ENCODE measurements around the gene SCFD2.
A peak's percentile ranks its signal among the peaks of the same experiment; 100 is the strongest.

SCFD2 gene

DNA sequence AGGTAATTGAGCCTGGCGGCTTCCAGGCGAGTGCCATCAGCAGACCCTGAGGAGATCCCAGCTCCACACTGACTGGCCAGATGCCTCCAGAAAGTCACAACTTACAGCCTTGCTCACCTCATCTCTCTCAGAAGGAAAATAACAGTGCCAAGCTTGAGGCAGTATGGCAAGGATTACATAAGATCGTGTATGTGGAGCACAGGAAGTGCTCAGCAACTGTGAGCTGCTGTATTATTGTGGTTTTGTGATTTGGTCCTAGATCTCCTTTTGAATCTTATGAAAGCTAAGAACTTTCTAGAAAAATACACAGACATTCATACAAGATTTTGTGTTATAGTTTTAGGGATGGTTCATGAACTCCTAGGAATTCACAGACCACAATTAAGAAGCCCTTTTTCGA lies 489.8 kb downstream of the SCFD2 start:
- no peak for DNase-seq (ENCODE audit: low read depth)

DNA sequence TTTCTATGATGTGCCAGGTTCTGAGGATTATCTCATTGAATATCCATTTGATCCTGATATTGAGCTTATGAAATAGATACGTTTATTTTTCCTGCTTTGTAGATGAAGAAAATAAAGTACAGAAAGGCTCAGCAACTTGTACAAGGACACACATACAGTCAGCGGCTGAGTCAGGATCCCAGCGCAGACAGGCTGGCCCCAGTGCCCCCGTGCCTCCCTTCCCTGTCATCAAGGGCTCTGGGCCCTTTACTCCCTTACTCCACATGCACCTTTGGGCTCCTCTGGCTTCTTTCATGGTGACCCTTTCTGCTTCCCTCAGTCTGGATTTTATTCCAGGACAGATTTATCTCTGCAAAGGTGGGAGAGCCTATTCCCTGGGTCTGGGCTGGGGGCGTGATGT lies 490.9 kb downstream of the SCFD2 start:
- DNase-seq (ENCODE audit: low read depth) = no peak

DNA sequence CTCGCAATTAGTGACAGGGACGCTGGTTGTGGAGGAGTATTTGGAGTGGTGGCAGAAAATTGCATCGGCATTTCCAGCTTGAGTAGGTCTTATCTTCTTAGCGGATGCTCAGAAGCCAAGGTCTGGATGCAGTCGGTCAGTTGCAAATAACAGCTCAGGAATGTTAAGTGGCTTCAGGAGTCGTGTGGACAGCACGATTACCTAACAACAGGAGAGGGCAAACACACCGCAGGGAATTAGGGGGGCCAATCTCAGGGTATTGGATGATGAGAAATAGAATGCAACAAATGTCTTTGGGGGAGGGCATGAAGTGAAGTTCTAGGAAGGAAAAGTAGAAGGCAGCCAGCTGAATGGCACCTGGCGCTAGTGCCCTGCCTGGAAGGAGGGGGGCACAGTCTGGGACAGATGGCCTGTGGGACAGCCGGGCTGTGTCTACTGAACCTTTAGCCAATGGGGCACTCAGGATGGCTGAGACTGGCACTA lies 492.0 kb downstream of the SCFD2 start:
- DNase-seq (ENCODE audit: low read depth) = no peak

DNA sequence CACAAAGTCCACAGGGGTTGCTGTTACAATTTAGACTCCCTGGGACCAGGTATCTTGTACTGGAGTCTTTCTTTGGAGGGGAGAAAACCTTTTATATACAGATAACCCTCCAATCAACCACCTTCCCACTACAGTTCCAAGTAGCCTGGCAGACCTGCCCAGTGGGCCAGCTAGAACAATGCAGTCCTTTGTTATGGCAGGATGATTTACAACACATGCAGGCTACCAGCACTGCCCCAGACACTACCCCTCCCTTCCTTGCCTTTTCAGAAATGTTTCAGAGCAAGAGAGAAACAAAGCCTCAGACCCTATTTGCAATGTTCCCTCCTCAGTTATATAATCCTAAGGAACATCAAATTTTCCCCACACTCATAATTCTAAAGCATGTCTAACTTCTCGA lies 492.7 kb downstream of the SCFD2 start:
- no peak for DNase-seq (ENCODE audit: low read depth)

DNA sequence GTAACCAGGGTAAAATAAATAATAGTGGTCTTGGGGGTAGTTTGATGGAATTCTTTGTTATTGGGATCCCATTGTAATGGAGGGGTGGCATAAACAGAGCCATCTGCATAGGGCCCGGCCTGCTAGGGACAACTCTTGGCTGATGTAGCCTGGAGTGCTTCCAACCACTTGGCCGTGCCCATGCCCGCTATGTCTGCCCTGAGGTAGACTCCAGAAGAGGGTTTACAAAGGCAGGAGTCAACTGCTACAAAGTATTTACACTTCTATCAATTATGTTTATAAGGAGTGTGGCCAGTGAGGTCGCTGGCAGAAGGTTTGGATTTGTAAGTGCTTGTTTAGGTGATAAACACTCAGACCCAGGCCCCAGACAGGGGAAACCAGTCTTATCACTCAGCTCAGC lies 495.6 kb downstream of the SCFD2 start:
- DNase-seq (ENCODE audit: low read depth) = no peak

DNA sequence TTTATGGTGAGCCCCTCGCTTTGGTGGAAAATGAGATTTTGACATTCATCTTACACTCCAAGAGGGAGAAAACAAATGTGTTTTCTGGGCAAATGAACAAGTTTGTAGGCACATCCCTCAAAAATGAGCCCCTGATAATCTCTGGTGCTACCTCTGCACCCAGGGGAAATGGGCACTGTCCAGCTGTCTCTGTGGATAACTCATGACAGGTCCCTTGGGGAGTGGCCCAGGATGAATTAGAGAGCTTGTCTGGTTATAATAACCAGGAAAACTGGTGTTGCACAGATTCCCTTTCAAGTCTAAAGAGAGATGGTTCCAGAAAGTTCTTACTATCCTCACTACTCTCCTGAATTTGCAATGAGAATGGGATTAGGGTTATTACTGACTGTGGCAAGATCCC lies 496.2 kb downstream of the SCFD2 start:
- DNase-seq (ENCODE audit: low read depth) = no peak

DNA sequence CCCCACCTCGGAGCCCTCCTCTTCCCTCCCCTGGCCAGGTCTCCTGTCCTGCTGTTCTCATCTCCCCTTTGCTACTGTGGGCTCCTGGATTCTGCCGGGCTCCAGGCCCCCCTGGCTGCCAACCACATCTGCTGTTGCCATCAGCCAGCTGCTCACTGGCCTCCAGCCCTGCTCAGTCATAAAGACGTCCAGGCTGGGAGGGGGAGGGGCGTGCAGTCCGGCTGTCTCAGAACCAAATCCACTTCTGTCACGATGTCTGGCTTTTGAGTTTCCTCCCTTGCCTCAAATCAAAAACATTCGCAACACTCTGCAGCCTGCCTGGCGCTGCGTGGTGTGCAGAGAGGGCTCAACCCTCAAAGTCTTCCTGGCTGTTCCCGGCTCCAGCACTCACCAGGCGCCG lies 496.7 kb downstream of the SCFD2 start:
- DNase-seq (ENCODE audit: low read depth) = no peak

DNA sequence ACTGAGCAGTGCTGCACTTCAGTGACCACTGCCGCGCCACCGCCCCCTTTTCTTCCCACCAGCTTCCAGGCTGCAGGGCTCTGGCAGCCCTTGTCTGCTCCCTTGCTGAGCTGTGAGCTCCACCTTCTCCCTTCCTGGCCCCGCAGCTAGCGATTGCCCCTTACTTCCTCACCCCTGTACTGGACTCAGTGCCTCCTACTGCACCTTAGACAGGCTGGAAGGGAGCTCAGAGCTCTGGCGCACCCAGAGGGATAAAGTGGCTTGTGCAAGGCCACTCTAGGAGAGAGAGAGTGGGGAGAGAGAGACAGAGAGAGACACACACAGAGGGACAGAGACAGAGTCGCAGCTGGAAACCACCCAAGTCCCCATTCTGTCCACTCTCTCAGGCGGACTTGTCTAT lies 497.7 kb downstream of the SCFD2 start:
- DNase-seq (ENCODE audit: low read depth) = no peak

DNA sequence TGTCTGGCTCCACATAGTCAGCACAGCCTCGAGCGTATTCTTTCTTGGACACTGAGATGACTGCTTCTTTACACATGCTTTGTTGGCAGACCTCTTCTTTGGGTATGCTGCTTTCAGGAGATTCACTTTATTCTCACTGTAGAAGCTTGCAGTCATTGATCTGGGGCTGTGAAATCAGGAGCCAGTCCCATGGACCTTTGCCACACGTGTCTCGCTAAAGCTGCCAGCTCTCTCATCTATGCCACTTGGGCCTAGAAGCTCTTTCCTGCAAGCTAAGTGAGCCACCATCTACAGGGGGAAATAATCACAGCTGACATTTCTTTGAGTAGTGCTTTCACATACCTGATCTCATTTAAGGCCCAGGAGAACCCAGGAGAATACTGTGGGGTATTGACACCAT lies 498.7 kb downstream of the SCFD2 start:
- no peak for DNase-seq (ENCODE audit: low read depth)

DNA sequence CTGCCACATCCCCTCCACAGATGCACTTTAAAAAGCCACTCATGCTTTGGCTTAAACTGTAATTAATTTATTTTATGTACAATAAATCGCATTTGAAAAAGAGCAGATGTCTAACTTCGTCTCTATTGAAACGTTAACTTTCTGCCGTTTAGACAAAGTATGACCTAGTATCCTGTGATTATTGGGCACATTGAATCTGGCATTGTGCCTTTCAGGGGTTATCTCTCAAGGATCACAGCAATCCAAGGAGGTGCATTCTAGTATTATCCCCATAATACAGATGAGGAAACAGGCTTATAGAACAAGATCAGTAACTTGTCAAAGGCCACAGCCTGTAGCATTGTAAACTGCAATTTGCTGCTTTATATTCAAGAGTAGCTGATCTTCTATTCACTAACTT lies 499.1 kb downstream of the SCFD2 start:
- no peak for DNase-seq (ENCODE audit: low read depth)

DNA sequence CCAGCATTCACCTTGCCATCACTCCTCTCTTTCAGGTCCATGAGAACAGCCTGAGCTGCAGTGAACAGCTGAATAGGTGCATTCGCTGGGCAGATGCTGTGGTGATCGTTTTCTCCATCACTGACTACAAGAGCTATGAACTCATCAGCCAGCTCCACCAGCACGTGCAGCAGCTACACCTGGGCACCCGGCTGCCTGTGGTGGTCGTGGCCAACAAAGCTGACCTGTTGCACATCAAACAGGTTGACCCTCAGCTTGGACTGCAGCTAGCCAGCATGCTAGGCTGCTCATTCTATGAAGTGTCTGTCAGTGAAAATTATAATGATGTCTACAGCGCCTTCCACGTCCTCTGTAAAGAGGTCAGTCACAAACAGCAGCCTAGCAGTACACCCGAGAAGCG lies 500.6 kb downstream of the SCFD2 start:
- DNase-seq (ENCODE audit: low read depth) = no peak

DNA sequence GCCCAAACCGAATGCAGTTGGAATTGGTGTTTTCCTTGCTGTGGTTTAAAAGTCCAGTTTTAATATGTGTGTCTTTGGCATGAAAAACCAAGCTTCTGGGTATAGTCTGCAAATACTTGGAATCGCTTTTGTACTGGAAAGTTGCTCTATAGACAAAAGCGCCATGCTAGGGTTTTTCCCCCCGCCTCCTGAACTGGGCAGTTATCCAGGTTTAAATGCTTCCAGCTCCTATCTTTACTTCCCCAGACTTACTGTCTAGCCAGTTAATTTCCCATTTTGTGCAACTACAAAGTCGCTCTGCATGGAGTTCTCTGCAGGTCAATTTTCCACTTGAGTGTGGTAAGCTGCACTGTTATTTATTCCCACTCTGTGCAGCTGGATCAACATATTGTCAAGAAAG lies 501.1 kb downstream of the SCFD2 start:
- no peak for DNase-seq (ENCODE audit: low read depth)

DNA sequence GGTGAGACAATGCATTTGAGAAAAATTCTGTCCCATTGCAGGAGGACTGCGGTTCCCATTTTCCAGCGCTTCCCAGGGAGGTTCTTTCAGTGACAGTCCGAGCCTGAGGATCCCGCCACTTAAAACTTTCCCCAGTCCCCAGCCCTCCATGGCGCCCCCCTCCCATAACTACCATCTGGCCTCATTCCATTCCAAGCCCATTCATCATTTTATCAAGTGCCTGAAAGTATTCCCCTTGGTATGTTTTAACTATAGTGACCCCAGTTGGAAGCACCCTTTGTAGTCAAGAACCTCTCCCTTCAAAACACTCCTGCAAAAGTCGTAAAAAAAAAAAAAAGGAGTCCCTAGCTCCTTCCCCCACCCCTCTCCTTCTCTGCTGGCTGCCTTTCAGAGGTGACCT lies 502.5 kb downstream of the SCFD2 start:
- no peak for DNase-seq (ENCODE audit: low read depth)

DNA sequence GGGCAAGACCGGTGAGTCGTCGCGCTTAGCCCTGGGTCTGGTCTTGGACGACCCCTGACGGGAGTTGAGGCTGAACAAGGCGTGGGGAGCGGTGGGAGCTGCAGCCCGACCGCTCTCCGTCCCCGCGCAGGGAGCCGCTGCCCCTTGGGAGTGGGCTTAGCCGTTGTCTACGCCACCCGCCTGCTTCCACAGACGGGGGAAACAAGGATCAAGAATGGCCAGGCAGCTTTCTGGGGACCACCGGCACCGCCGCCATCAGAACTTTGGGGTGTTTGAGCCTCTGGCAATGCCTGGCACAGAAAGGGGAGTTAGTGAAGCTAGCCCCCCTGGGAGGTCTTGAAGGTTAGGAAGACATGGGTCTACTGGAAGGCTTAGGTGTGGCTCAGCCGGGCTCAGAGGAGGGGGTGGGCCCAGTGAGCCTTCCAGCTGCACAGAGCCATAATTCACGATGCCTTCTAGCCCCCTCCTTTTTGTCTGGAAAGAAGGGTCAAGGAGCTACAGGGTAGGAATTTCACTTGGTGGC lies 503.2 kb downstream of the SCFD2 start:
- no peak for DNase-seq (ENCODE audit: low read depth)

DNA sequence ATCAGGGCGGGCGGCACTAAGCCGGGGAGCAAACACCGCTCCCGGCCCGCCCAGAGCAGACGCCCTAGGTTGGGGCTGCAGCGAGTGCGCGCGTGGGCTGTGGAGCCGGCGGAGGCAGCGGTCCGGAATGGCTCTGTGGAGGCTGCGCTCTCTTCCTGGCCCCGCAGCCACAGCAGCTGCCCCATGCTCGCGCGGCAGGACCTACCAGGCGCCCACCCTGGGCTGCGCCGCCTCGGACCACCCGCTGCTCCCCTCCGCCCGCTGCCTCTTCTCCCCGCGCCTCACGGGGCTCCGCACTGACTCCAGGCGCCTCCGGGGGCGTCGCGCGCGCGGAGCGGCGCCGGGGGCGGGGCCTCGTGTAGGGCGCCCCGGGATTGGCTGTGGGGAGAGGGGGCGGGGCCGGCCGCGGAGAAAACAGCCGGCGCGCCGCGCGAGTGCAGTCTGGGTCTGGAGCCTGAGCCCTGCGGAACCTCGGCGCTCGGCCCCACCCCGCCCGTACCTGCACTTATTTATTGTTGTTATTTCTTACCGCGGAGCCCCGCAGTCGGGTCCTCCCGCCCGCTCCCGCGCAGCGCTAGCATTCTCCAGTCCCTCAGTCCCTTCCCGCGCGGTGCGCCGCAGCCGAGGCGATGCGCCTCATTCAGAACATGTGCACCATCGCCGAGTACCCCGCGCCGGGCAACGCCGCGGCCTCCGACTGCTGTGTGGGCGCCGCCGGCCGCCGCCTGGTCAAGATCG lies 503.8 kb downstream of the SCFD2 start, which contains the start of gene RASL11B:
RASL11B (plus strand) TSS at position 439 of the 738 bp plus-strand sequence; CDS start at position 630, 191 bp downstream.
- DNase-seq (ENCODE audit: low read depth) = peak; percentile 76

DNA sequence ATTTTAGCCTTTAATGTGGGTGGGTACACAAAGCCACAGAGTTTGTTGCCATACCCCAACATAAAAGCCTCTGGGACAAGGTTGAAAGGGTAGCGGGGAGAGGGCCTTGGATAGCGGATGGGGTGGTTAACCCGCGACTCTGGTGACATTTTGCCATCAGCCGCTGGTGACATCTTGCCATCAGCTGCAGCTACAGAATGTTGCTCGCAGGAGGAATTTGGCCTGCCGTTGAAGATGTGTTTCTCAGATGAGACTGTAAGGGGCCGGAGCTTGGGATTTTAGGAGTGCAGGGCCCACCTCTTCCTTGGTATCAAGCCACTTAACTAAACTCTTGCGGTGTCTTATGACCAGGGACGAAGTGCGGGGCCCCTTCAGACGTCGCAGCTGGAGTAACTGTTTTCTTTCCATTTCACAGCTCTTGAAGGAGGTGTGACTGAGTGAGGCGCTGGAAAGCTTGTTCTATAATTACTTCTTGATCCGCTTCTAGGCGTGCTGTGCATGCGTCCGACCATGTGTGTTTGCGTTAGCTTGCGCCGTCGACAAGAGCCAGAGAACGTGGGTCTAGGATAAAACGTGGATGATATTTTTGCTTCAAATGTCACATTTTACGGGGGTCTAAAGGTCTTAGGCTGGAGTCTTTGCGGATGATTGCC lies 504.6 kb downstream of the SCFD2 start:
- no peak for DNase-seq (ENCODE audit: low read depth)

DNA sequence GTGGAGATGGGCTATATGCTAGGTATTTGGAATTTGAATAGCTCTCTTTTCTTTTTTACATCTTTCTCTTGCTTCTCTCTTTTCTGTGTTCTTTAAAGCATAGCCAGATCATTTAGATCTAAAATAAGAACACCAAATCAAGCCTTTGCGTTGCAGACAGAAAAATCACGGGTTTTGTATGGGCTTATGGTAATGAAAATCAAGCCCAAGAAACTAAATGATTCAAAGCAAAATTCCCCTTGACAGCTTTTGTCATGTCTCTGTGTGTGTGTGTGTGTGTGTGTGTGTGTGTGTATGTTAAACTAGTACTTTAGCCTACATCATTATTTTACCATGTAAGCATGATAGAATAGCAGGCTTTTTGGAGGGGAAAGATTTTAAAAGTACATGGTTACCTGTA lies 505.5 kb downstream of the SCFD2 start:
- DNase-seq (ENCODE audit: low read depth) = no peak

DNA sequence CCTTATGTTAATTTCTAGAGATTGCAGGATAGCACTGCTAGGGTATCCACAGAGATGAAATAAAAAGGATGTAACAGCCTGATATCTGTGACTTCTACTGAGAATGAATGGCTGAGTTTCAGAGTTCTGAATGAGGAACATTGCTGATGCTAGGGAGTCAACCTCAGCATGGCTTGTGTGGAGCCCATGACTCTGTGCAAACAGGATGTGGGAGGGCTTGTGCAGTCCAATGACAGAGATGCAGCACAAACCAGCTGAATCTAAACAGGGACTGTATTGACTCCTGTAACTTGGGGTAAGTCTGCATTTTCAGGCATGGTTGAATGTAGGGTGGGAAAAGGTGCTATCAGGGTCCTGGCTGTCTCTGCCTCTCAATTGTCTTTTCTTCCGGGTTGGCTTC lies 509.1 kb downstream of the SCFD2 start:
- no peak for DNase-seq (ENCODE audit: low read depth)

DNA sequence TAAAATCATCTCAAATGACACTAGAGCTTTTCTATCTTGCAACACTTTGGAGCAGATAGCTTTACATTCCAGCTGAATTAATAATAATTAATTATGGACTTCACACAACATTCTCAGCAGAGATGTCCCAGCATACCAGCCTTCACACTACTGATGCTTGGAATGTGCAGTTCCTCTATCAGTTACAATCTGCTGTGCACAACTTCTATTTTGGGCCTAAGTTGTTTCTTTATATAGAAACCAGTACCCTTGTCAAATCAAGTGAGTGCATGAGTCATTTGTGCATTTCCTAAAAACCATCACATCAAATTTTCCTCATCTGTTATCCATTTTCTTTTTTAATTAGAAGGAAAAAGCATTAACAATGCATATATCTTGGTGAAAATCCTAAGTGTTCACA lies 512.5 kb downstream of the SCFD2 start:
- DNase-seq (ENCODE audit: low read depth) = no peak

DNA sequence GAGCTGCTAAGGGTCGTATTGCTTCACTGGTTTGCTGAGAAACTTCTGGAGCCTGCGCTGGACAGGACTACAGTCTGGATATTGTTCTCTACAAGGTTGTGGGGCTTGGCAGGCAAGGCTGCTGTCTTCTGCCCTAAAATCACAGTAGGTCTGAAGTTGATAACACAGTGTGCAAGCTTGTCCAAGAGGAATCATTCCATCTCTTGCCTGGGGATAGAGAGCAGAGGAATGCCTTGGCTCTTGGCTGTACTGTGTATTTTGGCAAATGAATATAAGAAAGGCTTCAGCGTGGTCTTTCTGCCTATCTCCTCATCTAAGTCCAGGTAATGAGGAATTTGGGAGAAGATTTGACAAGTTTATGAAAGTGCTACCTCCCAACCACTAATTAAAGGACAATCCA lies 513.1 kb downstream of the SCFD2 start:
- DNase-seq (ENCODE audit: low read depth) = no peak

DNA sequence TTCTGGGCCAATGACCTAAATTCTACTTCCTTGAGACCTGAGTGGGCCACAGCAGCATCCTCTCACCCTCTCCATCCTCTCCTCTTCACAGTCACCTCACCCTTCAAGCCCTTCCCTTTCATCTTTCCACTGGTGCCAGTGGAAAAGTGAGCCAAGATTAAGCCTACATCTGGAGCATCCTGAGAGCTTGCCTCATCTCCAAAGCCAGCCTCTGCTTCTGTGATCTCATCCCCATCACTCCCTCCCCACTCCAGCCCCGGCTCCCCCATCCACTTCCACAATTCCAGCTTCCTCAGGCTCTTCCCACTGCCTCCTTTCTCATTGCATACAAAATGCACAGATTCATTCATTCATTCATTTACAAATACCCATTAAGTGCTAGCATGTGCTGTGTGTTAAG lies 513.8 kb downstream of the SCFD2 start:
- no peak for DNase-seq (ENCODE audit: low read depth)

DNA sequence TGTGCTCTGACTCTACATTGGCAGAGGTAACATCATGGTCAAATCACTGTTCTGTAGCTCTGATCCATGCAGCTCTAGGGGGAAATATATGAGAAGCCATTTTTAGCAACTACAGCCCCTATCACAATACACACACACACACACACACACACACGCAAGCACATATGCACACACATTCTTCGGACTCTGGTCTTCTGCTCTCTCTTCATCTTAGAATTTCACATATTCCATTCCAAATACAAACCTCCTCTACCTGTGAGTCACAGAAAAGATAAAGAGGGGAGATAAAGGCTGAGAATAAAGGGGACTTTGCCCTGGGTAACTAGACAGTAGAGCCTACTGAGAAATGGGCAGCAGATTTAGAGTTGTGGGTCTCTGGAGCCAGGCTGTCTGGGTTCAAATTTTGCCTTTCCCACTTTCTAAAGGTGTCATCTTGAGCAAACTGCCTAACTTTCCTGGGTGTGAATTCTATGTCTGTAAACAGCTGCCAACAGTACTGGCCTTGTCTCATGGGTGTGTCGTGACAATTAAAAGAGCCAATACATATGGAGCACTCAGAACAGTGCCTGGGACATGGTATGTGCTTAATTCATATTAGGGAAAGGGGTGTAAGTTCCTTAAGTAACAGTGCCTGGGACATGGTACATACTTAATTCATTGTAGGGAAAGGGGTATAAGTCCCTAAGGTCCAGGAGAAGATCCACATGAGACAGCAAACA lies 515.3 kb downstream of the SCFD2 start:
- DNase-seq (ENCODE audit: low read depth) = no peak

DNA sequence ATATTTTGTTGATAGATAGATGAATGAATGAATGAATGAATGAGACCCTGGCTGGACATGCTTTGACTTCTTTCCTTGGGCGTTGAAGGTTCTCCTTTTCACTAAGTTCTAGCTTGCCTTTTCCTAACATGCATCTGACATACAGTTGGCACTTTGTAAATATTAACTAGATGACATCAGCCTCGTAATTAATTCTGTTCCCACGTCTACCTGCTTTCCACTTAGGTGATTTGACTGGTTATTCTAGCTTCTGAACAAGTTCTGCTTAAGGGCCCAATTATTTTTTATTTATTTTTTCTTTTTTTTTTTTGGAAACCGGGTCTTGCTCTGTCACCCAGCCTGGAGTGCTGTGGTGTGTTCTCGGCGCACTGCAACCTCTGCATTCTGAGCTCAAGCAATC lies 517.6 kb downstream of the SCFD2 start:
- no peak for DNase-seq (ENCODE audit: low read depth)

All from activated T-helper 9 cell treated with anti-CD3 and anti-CD28 coated beads, Interleukin-2, amount 50 U/mL, for 16 hours (primary cell).